AG04449 (cell line): ENCODE measurements around the gene ARHGAP15.

Source experiments
- CTCF ChIA-PET: fragments of 350-600 bp; formaldehyde crosslinking; extraction: SDS; loops from one replicate; lab custom pipeline; 2021; ENCODE audit warnings: antibody characterized with exemption; lab: Yijun Ruan, JAX
- POLR2A ChIA-PET: fragments of 400-600, 350-600 bp; formaldehyde crosslinking; extraction: SDS; loops from one replicate; lab custom pipeline; 2020; ENCODE audit warnings: antibody characterized with exemption, inconsistent platforms; lab: Yijun Ruan, JAX
- DNase-seq: peaks from one replicate; pipeline ENCODE4 v3.0.0-alpha.2; 2010; ENCODE audit warnings: low read depth, low spot score
- H3K4me3 ChIP-seq: 2 replicates; pipeline ENCODE4 v1.5.1; 2011; ENCODE audit warnings: low read depth, mild to moderate bottlenecking, control low read depth, low read length
- CTCF ChIP-seq: IDR thresholded peaks from one replicate; pipeline ENCODE4 v1.5.1; 2011; ENCODE audit warnings: mild to moderate bottlenecking, moderate library complexity, low read length, control low read depth, inconsistent platforms; ENCODE audit not compliant: insufficient read depth; ENCODE audit errors: missing control alignments

The ARHGAP15 gene

GRCh38 chr2:143522699-143523098 lies 393.5 kb downstream of the ARHGAP15 start:
- DNase-seq, result no peak
- POLR2A ChIA-PET, result no interaction called here
- no peak overlapping the region for H3K4me3 ChIP-seq
- CTCF ChIA-PET, result interaction anchor here (1.2 kb wide), 1 partner anchor 10 kb away, joined by 5 read pairs; no protein-coding TSS in a partner anchor
- no peak for TF ChIP-seq CTCF

- no peak for DNase-seq
- ChIA-PET CTCF (no interaction called here), POLR2A (no interaction called here)
- no peak for TF ChIP-seq CTCF
- H3K4me3 ChIP-seq, result no peak overlapping the region
Measured at GRCh38 chr2:143524119-143524553, 394.9 kb downstream of the ARHGAP15 start.

GRCh38 chr2:143524559-143525401 lies 395.6 kb downstream of the ARHGAP15 start:
- no peak for DNase-seq
- POLR2A ChIA-PET, result no interaction called here
- H3K4me3 ChIP-seq, result no peak overlapping the region
- CTCF ChIA-PET, result no interaction called here
- TF ChIP-seq CTCF, result no peak

- no peak overlapping the region for H3K4me3 ChIP-seq
- CTCF ChIA-PET, result interaction anchor here (2.7 kb wide), 1 partner anchor 12 kb away, joined by 11 read pairs; no protein-coding TSS in a partner anchor
- no peak for TF ChIP-seq CTCF
- POLR2A ChIA-PET, result no interaction called here
- DNase-seq, result no peak
Measured at GRCh38 chr2:143525402-143525860, 396.2 kb downstream of the ARHGAP15 start.

- ChIA-PET POLR2A (no interaction called here), CTCF (interaction anchor here (2.7 kb wide), 1 partner anchor 13 kb away, joined by 11 read pairs; no protein-coding TSS in a partner anchor)
- no peak for TF ChIP-seq CTCF
- H3K4me3 ChIP-seq, result no peak overlapping the region
- DNase-seq, result no peak
Measured at GRCh38 chr2:143526498-143526897, 397.3 kb downstream of the ARHGAP15 start.

GRCh38 chr2:143528021-143528420 lies 398.8 kb downstream of the ARHGAP15 start:
- no peak for TF ChIP-seq CTCF
- no peak overlapping the region for H3K4me3 ChIP-seq
- POLR2A ChIA-PET, result no interaction called here
- DNase-seq, result no peak
- CTCF ChIA-PET, result interaction anchor here (2.7 kb wide), 1 partner anchor 15 kb away, joined by 11 read pairs; no protein-coding TSS in a partner anchor
